Transverse colon (tissue), 4 donors: Measurements from ENCODE around the gene CADM1.

Experiments used
- CTCF ChIP-seq, 5 experiments: fragments of 200-600 bp in 3 of 5; fragments of 450-650 bp in 2 of 5; sonication (generic) in 3 of 5; IDR thresholded peaks; 1 replicate in 2 of 5; 2 replicates in 3 of 5; pipeline ENCODE4 v1.5.1; 2016 to 2017; ENCODE audit warnings: antibody characterized with exemption in 5 of 5, inconsistent platforms in 3 of 5, mild to moderate bottlenecking in 2 of 5, moderate library complexity in 1 of 5
- POLR2A ChIP-seq: fragments of 450-650 bp; IDR thresholded peaks from one replicate; pipeline ENCODE4 v1.6.1; 2016; ENCODE audit warnings: antibody characterized with exemption, mild to moderate bottlenecking, moderate library complexity
- POLR2AphosphoS5 ChIP-seq, 3 donors: sonication (generic); formaldehyde crosslinking; IDR thresholded peaks; one replicate each; pipeline ENCODE4 v1.6.1; 2016; ENCODE audit warnings: antibody characterized with exemption in 3 of 3

- TF ChIP-seq CTCF (IDR thresholded peaks at IDR 0.05) = no peak
- TF ChIP-seq POLR2A = no peak
- TF ChIP-seq POLR2AphosphoS5 (IDR thresholded peaks at IDR 0.05) = no peak
These were observed 368.3 kb downstream of the CADM1 start for GRCh38 chr11:115135936-115136335.
